Stimulated activated naive B cell treated with anti-CD40 and anti-IgM and Interleukin-4, amounts not matched to agents 10 μg/mL and 1 μg/mL and 100 μg/mL, for 72 hours (primary cell): ENCODE measurements around the gene DUSP21.
"Not testable (repeated sequence)": the region's sequence is repeated elsewhere in the genome, so short reads cannot be mapped to it uniquely, and the experiment has no call there.

Source experiments
- ATAC-seq, 2 donors: fragments of 150-1000 bp; cut with Tn5 transposase; replicated peaks; 2 replicates each; pipeline ENCODE4 v1.10.0; 2021; ENCODE audit warnings: moderate library complexity in 1 of 2
- DNase-seq: peaks from one replicate; pipeline ENCODE4 v3.0.0; 2021
- H3K27ac Mint-ChIP-seq: one replicate; pipeline ENCODE4 v1.8.0; 2022; ENCODE audit warnings: mild to moderate bottlenecking, mixed read lengths
- H3K27me3 Mint-ChIP-seq, 2 donors: one replicate each; pipeline ENCODE4 v1.8.0; 2022; ENCODE audit warnings: mixed read lengths in 2 of 2
- H3K36me3 Mint-ChIP-seq, 2 donors: one replicate each; pipeline ENCODE4 v1.8.0; 2022; ENCODE audit warnings: mixed read lengths in 2 of 2, mild to moderate bottlenecking in 1 of 2
- H3K4me1 Mint-ChIP-seq, 2 donors: one replicate each; pipeline ENCODE4 v1.8.0; 2022; ENCODE audit warnings: mixed read lengths in 2 of 2, mild to moderate bottlenecking in 1 of 2
- H3K4me3 Mint-ChIP-seq, 2 donors: one replicate each; pipeline ENCODE4 v1.8.0; 2022; ENCODE audit warnings: mild to moderate bottlenecking in 2 of 2, mixed read lengths in 2 of 2, moderate library complexity in 1 of 2
- H3K9me3 Mint-ChIP-seq, 2 donors: one replicate each; pipeline ENCODE4 v1.8.0; 2022; ENCODE audit warnings: mixed read lengths in 2 of 2, mild to moderate bottlenecking in 1 of 2

DUSP21 gene

DNA sequence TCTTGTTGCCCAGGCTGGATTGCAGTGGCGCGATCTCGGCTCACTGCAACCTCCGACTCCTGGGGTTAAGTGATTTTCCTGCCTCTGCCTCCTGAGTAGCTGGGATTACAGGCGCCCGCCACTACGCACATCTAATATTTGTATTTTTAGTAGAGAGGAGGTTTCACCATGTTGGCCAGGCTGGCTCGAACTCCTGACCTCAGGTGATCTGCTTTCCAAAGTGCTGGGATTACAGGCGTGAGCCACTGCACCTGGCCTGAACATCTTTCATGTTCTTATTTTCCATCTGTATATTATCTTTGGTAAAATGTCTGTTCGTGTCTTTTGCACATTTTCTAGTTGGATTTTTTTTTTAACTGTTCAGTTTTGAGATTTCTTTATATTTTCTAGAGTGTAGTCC is 46.9 kb downstream of the DUSP21 start:
- not testable (repeated sequence) for DNase-seq, ATAC-seq, H3K9me3 Mint-ChIP-seq, H3K27me3 Mint-ChIP-seq, H3K4me3 Mint-ChIP-seq
- Mint-ChIP-seq H3K36me3 (peaks cover 1 to 12% of the 10 kb centered on the region in 2 donors), H3K27ac (peak overlapping the region; percentile 14), H3K4me1 (peaks cover 19 to 24% of the 10 kb centered on the region in 2 donors)

DNA sequence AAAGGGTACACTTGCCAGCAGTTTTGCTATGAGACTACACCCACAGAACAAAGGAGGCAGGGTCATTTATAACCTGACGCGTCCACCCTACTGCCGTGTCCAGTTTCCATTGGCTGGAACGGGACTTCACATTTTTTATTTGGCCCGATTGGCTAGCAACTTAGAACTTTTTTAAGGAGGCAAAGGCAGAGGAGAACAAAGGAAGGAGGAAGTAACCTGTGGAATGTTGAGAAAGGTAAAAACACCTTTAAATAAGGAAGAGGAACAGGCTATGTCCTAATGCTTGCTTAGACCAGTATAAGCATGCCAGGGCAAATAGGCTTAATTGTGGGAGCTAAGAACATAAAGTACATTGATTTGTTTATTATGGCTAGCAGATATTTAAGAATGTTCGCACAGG is 47.8 kb downstream of the DUSP21 start:
- Mint-ChIP-seq H3K4me3 (no peak overlapping the region), H3K9me3 (peaks cover 2 to 6% of the 10 kb centered on the region in 2 donors), H3K36me3 (peaks cover 3 to 17% of the 10 kb centered on the region in 2 donors), H3K27ac (no peak overlapping the region), H3K4me1 (peaks cover 17 to 24% of the 10 kb centered on the region in 2 donors), H3K27me3 (no peaks in the 10 kb centered on the region)
- ATAC-seq (no peak), DNase-seq (no peak)
